Chondrocyte (in vitro differentiated cells): ENCODE data around the gene FAM120AOS. TPM values are rescaled to one million over a fixed set of nuclear protein-coding genes. Genes with fewer than 3 reads are reported as not detected.
"Not testable (repeated sequence)": the region's sequence is repeated elsewhere in the genome, so short reads cannot be mapped to it uniquely, and the experiment has no call there.

Experiments used
- DNase-seq: peaks from one replicate; pipeline ENCODE4 v3.0.0; 2021; ENCODE audit warnings: mixed read lengths, low spot score
- H3K27ac Mint-ChIP-seq: one replicate; pipeline ENCODE4 v1.8.0; 2021; ENCODE audit warnings: mild to moderate bottlenecking, moderate library complexity, mixed read lengths; ENCODE audit not compliant: unreplicated experiment
- H3K27me3 Mint-ChIP-seq: 2 replicates; pipeline ENCODE4 v1.8.0; 2021; ENCODE audit warnings: low read depth, mixed read lengths
- H3K36me3 Mint-ChIP-seq: 2 replicates; pipeline ENCODE4 v1.8.0; 2021; ENCODE audit warnings: low read depth, mixed read lengths
- H3K4me1 Mint-ChIP-seq: 2 replicates; pipeline ENCODE4 v1.8.0; 2021; ENCODE audit warnings: low read depth, mild to moderate bottlenecking, mixed read lengths
- H3K4me3 Mint-ChIP-seq: one replicate; pipeline ENCODE4 v1.8.0; 2021; ENCODE audit warnings: mild to moderate bottlenecking, moderate library complexity, mixed read lengths; ENCODE audit not compliant: unreplicated experiment
- H3K9me3 Mint-ChIP-seq: 2 replicates; pipeline ENCODE4 v1.8.0; 2021; ENCODE audit warnings: low read depth, mixed read lengths
- CTCF ChIP-seq: fragments of 200-600 bp; sonication (generic); IDR thresholded peaks from 2 replicates; pipeline ENCODE4 v1.5.0; 2021; ENCODE audit warnings: antibody characterized with exemption, mild to moderate bottlenecking, moderate library complexity
- total RNA-seq: library from RNA; stranded (reverse); gene quantifications from 3 replicates; pipeline ENCODE4 v1.2.1, GENCODE V29; 2021

Gene FAM120AOS
- total RNA-seq, 1 donor from 2014 or later: 41.4 TPM

GRCh38 chr9:93446073-93446472, 7.3 kb downstream of the FAM120AOS start:
- H3K27me3 Mint-ChIP-seq: no peaks in the 10 kb centered on the region
- TF ChIP-seq CTCF: no peak
- peaks cover 8% of the 10 kb centered on the region for H3K9me3 Mint-ChIP-seq
- H3K4me1 Mint-ChIP-seq: peaks cover 11% of the 10 kb centered on the region
- no peak overlapping the region for H3K27ac Mint-ChIP-seq
- no peak overlapping the region for H3K4me3 Mint-ChIP-seq
- peaks cover 20% of the 10 kb centered on the region for H3K36me3 Mint-ChIP-seq
- no peak for DNase-seq

- TF ChIP-seq CTCF: no peak
- no peak for DNase-seq
- no peak overlapping the region for H3K27ac Mint-ChIP-seq
- no peak overlapping the region for H3K4me3 Mint-ChIP-seq
- no peaks in the 10 kb centered on the region for H3K27me3 Mint-ChIP-seq
- H3K9me3 Mint-ChIP-seq: peaks cover 8% of the 10 kb centered on the region
- no peaks in the 10 kb centered on the region for H3K4me1 Mint-ChIP-seq
- H3K36me3 Mint-ChIP-seq: peaks cover 2% of the 10 kb centered on the region
Measured at GRCh38 chr9:93440896-93441580, 12.3 kb downstream of the FAM120AOS start.

- H3K27me3 Mint-ChIP-seq, H3K27ac Mint-ChIP-seq, H3K4me1 Mint-ChIP-seq, DNase-seq, H3K36me3 Mint-ChIP-seq, H3K9me3 Mint-ChIP-seq, H3K4me3 Mint-ChIP-seq: not testable (repeated sequence)
Measured at GRCh38 chr9:93439301-93439700, 14.1 kb downstream of the FAM120AOS start.

- no peak for TF ChIP-seq CTCF
- no peak overlapping the region for H3K4me3 Mint-ChIP-seq
- H3K36me3 Mint-ChIP-seq: no peaks in the 10 kb centered on the region
Measured at GRCh38 chr9:93437996-93438395, 15.4 kb downstream of the FAM120AOS start.

GRCh38 chr9:93436655-93437407, 16.6 kb downstream of the FAM120AOS start:
- Mint-ChIP-seq H3K4me1 (peaks cover 2% of the 10 kb centered on the region), H3K9me3 (peaks cover 3% of the 10 kb centered on the region), H3K4me3 (no peak overlapping the region), H3K27ac (no peak overlapping the region), H3K27me3 (no peaks in the 10 kb centered on the region), H3K36me3 (no peaks in the 10 kb centered on the region)
- TF ChIP-seq CTCF: no peak
- DNase-seq: no peak

More at GRCh38 chr9:93437996-93438395, 15.4 kb downstream of the FAM120AOS start:
- Mint-ChIP-seq H3K9me3 (peaks cover 8% of the 10 kb centered on the region), H3K27me3 (no peaks in the 10 kb centered on the region), H3K27ac (no peak overlapping the region), H3K4me1 (no peaks in the 10 kb centered on the region)
- no peak for DNase-seq
